H54 (cell line): ENCODE data around the gene ESAM.

Source experiments
- DNase-seq: peaks from one replicate; pipeline ENCODE4 v3.0.0; 2011; ENCODE audit warnings: low spot score, mixed read lengths; ENCODE audit not compliant: insufficient read length
- FAIRE-seq: peaks from 3 replicates; lab custom pipeline; 2011; peaks lifted over from hg19 to GRCh38; lab: Jason Lieb, UNC
- POLR2A ChIP-seq: IDR thresholded peaks from 2 replicates; pipeline ENCODE4 v1.6.1; 2011; ENCODE audit warnings: low read depth, mild to moderate bottlenecking, low read length

ESAM gene, protein sequence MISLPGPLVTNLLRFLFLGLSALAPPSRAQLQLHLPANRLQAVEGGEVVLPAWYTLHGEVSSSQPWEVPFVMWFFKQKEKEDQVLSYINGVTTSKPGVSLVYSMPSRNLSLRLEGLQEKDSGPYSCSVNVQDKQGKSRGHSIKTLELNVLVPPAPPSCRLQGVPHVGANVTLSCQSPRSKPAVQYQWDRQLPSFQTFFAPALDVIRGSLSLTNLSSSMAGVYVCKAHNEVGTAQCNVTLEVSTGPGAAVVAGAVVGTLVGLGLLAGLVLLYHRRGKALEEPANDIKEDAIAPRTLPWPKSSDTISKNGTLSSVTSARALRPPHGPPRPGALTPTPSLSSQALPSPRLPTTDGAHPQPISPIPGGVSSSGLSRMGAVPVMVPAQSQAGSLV

DNA sequence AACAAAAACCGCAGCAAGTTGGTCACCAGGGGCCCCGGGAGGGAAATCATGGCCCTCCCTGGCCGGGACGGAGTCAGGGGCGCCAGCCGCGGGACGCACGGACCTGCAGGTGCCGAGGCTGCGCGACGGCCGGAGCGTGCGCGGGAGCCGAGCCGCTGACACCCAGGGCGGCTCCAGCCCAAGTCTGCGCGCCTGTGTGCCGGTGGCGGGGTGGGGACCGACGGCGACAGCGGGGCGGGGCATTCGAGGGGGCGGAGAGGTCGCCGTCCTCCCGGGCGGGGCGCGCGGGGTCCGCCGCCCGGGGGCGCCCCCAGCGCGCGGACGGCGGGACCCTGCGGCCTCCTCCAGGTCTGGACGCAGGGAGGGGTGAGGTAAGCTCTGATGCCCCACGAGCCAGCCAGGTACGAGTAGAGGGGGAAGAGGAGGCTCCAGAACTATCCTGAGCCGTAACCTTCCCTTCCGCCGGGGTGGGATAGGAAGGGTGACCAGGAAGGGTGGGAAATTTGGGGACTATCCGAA is at the start of gene ESAM:
Gene ESAM (minus strand): TSS at position 186 of the 519 bp plus-strand sequence. CDS start 136 bp downstream, at position 50.
- TF ChIP-seq POLR2A = no peak
- DNase-seq (no peak), FAIRE-seq (no peak)

DNA sequence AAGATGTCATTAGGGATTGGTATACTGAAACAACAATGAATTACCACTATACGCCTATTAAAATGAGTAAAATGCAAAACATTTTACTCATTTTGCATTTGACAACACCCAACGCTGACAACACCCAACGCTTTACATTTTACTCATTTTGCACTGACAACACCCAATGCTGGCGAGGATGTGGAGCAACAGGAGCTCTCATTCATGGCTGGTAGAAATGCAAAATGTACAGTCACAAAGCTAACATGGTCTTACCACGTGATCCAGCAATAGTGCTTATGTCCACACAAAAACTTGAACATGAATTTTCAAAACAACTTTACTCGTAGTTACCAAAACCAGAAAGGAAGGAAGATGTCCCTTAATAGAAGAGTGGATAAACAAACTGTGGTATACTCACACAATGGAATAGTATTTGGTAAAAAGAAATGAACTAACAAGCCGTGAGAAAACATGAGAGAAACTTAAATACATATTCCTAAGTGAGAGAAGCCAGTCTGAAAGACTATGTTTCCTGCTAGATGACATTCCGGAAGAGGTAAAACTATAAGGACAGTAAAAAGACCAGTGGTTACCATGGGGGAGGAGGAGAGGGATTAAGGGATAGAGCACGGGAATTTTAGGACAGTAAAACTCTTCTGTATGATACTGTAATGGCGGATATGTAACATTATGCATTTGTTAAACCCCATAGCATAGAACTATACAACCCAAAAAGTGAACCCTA is 49.5 kb upstream of the ESAM start:
- DNase-seq (no peak), FAIRE-seq (no peak)
- TF ChIP-seq POLR2A = no peak

- DNase-seq = no peak
- FAIRE-seq = no peak
Observed at GRCh38 chr11:124807660-124808270, 45.7 kb upstream of the ESAM start.

DNA sequence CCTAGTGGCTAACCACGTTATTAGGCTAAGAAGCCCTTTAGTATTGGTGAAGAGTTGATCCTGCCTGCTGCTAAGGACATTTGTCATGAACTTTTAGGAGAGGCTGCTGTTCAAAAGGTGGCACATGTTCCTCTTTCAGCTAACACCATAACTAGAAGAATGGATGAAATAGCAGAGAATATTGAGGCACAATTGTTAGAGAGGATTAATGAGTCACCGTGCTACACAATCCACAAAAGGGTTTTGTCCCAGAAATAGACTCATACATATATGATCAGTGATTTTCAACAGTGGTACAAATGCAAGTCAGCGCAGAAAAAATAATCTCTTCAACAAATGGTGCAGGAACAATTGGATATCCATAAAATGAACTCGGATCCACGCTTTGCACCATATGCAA is 45.1 kb upstream of the ESAM start:
- no peak for DNase-seq
- no peak for FAIRE-seq
- no peak for TF ChIP-seq POLR2A

More at GRCh38 chr11:124807660-124808270, 45.7 kb upstream of the ESAM start:
- TF ChIP-seq POLR2A = no peak

- FAIRE-seq (no peak), DNase-seq (no peak)
- no peak for TF ChIP-seq POLR2A
Observed at GRCh38 chr11:124804884-124805283, 42.8 kb upstream of the ESAM start.

DNA sequence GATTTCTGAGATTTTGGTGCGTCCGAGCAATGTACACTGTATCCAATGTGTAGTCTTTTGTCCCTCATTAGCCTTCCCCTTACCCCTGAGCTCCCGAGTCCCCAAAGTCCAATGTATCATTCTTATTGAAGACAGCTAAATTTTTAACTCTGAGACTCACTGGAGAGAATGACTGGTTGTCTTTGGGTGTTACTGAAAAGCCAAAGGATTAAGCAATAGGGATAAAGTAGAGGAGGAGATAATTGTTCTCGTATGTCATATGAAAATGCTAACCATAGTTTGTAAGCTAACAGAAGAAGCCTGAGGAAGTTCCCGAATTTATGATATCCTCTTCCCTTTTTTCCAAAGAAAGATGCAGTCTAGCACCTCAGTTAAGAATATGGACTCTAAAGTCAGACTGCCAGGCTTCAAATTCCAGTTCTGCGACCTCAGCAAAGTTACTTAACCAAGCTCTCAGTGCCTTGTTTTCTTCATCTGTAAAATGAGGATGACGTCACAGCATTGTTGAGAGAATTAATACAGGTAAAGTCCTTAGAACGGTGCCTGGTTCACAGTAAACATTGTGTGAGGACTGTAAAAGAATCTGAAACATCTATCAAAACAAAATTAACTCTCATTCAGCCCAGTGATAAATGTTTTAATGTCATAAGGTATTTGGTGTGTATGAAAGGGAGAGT is 39.7 kb upstream of the ESAM start:
- TF ChIP-seq POLR2A = no peak
- no peak for FAIRE-seq

DNA sequence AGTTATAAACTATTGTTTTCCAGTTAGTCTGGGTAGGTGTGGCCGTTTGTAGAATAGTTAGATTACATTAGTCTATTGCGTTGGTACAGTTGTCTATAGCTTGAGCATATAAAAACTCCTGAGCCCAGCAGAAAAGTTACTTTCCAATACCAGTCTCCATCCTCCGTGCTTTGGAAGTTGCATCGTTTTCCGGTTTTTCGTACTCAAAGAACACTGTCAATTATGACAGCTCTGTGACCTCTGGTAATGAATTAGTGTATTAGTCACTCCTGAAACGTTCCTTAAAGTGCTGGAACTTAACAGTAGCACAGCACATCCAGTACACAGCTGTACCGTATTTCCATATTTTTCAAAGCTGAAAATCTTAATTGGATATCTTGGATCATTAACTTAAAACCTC is 38.9 kb upstream of the ESAM start:
- DNase-seq (no peak), FAIRE-seq (peak; percentile 27)
- TF ChIP-seq POLR2A = no peak

More for the DNA sequence above, 39.7 kb upstream of the ESAM start:
- DNase-seq = no peak

GRCh38 chr11:124800226-124800929 is 38.3 kb upstream of the ESAM start, which contains the start of gene MSANTD2:
MSANTD2 (minus strand) TSS chr11:124800406; CDS start chr11:124800380, 26 bp downstream.
- FAIRE-seq = no peak
- DNase-seq = peak; percentile 56
- peak; percentile 77 for TF ChIP-seq POLR2A

- DNase-seq = no peak
- TF ChIP-seq POLR2A = no peak
- FAIRE-seq = no peak
Observed at GRCh38 chr11:124799348-124800225, 37.5 kb upstream of the ESAM start.

- no peak for TF ChIP-seq POLR2A
- no peak for DNase-seq
Observed at GRCh38 chr11:124798991-124799347, 36.9 kb upstream of the ESAM start.

DNA sequence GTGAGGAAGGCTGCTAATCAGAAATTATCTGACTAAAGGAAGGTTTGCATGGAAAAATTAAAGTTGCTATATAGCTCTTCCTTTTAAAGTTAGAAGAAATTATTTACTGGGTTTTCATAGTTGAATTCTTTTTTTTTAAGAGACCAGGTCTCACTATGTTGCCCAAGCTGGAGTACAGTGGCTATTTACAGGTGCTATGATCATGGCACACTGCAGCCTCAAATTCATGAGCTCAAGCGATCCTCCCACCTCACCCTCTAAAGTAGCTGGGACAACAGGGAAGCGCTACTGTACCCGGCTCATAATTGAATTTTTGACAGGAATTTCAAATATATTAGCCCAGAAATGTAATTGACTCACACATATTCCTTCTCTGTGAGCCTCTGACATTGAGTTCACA is 34.2 kb upstream of the ESAM start:
- DNase-seq = no peak
- no peak for FAIRE-seq
- no peak for TF ChIP-seq POLR2A

More at GRCh38 chr11:124798991-124799347, 36.9 kb upstream of the ESAM start:
- peak; percentile 93 for FAIRE-seq
